Retinal pigment epithelial cell (primary cell): ENCODE measurements around the gene RILPL1.
A peak's percentile ranks its signal among the peaks of the same experiment; 100 is the strongest.
"Not testable (repeated sequence)": the region's sequence is repeated elsewhere in the genome, so short reads cannot be mapped to it uniquely, and the experiment has no call there.

ENCODE experiments used
- DNase-seq: peaks from one replicate; pipeline ENCODE4 v3.0.0-alpha.2; 2010; ENCODE audit warnings: low read depth
- H3K4me3 ChIP-seq: 2 replicates; pipeline ENCODE4 v1.5.1; 2011; ENCODE audit warnings: mild to moderate bottlenecking, low read length, control low read depth, moderate library complexity
- TF ChIP-seq, protein P1 (sequence below): conservative IDR thresholded peaks from 2 replicates; pipeline ENCODE4 v1.5.1; 2011; ENCODE audit warnings: low read depth, low read length, control low read depth, inconsistent platforms

Gene RILPL1

DNA sequence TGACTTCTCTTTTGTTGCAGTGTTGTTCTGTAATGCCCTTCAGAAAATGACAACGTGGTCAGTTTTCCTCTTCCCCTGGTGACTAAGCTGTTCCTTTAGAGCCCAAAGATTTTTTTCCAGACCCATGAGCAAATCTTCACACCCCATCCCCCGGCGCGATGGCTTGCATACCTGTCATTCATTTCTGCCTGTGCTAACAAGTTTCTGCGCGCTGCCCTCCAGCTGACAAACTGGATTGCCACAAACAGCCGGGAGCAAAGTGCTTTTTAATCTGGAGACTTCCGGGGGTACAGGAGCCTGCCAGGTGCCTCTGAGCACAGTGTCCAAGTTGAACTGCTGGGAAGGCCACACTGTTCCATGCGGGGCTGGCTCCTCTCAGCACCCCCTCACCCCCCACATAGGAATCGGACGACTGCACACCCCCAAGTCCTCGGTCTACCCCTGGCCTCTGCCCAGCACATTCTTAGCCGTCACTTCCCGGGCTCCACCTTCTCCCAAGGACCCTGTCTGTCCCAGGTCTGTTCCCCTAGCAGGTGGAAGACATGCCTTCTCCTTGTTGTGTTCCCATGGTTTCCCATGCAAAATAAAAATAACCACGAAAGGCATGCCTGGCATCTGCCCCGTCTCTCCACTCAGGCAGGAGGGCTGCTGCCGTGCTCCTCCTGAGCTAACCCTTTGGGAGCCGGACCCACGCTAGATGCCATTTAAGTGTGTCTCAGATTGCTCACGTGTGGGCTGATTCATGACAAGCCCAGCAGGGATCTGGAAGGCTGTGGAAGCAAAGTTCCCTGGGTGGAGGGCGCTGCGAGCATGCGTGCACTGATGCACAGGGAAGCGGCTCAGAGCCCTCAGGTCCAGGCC lies 14.1 kb downstream of the RILPL1 start:
- DNase-seq: peak; percentile 78
- TF ChIP-seq, protein P1, sequence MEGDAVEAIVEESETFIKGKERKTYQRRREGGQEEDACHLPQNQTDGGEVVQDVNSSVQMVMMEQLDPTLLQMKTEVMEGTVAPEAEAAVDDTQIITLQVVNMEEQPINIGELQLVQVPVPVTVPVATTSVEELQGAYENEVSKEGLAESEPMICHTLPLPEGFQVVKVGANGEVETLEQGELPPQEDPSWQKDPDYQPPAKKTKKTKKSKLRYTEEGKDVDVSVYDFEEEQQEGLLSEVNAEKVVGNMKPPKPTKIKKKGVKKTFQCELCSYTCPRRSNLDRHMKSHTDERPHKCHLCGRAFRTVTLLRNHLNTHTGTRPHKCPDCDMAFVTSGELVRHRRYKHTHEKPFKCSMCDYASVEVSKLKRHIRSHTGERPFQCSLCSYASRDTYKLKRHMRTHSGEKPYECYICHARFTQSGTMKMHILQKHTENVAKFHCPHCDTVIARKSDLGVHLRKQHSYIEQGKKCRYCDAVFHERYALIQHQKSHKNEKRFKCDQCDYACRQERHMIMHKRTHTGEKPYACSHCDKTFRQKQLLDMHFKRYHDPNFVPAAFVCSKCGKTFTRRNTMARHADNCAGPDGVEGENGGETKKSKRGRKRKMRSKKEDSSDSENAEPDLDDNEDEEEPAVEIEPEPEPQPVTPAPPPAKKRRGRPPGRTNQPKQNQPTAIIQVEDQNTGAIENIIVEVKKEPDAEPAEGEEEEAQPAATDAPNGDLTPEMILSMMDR: no peak

DNA sequence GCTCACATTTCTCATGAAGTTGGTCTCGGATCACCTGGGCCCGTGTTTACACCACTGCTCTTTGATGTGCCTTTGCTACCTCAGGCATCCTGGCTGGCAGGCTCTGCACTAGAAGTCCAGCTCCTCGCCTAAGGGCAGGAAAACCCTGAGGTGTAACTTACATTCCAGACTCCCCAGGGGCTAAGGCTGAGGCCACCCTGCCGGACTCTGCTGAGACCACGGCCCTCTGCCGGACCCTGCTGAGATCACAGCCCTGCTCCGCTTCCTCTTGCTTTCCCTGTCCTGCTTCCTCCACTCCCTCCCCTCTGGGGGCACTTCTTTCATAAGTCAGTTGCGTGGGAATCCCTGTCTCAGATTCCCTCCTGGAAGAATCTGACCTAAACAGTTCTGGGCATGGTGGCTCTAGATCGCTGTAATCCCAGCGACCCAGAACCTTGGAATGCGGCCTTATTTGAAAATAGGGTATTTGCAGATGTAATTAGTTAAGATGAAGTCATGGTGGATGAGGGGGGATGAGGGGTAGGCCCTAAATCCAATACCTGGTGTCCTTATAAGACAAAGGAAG lies 17.2 kb downstream of the RILPL1 start:
- DNase-seq: no peak
- no peak overlapping the region for H3K4me3 ChIP-seq
- TF ChIP-seq, protein P1: no peak

More for the DNA sequence above, 14.1 kb downstream of the RILPL1 start:
- H3K4me3 ChIP-seq: peak overlapping the region; percentile 26

DNA sequence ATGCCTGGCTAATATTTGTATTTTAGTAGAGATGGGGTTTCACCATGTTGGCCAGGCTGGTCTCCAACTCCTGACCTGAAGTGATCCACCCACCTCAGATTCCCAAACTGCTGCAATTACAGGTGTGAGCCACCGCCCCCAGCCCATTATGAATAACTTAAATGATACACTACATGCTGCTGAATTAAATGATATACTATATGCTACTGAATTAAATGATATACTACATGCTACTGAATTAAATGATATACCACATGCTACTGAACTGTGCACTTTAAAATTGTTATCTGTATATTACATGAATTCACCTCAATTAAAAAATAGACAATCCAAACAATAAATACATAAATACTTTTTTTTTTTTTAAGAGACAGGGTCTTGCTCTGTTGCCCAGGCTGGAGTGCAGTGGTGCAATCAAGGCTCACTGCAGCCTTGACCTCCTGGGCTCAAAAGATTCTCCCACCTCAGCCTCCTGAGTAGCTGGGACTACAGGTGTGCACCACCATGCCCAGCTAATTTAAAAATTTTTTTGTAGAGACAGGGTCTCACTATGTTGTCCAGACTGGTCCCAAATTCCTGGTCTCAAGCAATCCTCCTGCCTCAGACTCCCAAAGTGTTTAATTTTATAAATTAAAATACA lies 18.8 kb downstream of the RILPL1 start:
- not testable (repeated sequence) for DNase-seq, H3K4me3 ChIP-seq

DNA sequence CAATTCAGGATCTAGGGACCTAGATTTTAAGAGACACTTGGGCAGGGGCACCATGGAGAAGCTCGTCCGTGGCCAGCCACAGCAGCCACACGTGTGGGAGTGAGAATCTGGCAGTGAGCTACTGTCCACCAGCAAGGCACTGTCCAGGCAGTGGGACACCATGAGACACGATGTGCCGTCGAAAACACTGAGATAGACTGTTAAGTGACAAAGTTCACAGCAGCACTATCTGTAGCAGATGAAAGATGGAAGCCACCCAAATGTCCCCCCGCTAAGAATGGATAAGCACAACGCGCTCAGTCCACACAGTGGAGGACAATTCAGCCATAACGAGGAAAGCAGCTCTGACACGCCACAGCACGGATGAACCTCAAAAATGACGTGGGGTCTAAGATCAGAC lies 19.7 kb downstream of the RILPL1 start:
- no peak overlapping the region for H3K4me3 ChIP-seq
- TF ChIP-seq, protein P1: no peak
- DNase-seq: no peak

DNA sequence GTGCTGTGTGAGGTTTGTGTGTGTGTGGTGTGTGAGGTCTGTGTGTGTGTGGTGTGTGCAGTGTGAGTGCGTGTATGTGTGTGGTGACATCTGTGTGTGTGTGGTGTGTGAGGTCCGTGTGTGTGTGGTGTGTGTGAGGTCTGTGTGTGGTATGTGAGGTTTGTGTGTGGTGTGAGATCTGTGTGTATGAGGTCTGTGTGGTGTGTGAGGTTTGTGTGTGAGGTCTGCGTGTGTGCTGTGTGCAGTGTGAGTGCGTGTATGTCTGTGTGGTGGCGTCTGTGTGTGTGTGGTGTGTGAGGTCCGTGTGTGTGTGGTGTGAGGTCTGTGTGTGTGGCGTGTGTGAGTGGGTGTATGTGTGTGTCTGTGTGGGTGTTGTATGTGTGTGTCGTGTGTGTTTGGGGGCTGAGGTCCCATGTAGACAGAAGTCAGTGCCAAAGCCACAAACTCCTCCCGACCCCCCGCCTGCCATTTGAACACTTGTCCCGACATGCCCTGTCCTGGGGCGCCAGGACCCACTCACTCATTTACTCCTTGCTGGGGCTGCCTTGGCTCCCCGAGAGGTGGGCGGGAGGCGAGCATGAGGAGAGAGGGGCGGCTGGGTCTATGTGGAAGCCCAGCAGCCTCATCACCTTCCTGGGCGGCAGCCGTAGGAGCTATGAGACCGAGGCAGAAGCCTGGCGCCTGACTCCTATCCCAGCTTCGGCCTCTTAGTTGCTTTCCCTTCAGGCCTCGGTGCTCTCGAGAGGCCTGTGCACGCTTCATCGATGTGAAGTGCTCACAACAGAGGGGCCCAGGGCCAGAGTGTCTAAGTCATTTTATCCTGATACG lies 20.5 kb downstream of the RILPL1 start:
- no peak overlapping the region for H3K4me3 ChIP-seq
- TF ChIP-seq, protein P1: no peak
- DNase-seq: no peak

DNA sequence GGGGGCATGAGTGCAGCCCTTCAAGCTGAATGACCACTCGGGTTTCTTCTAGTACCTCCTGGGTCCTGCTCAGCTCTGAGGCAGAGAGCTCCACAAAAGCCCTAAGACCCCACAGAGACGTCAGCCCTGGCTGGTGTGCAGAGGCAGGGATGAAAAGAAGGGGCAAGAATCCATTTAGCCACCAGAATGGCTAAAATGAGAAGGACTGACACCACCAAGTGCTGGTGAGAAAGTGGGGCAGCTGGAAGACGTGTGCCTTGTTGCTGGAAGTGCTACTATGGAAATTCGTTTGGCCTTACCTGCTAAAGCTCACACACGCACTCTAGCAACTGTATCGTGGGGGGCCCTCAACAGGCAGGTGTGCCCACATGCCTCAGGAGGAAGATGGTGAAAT lies 26.7 kb downstream of the RILPL1 start:
- DNase-seq: no peak
- no peak overlapping the region for H3K4me3 ChIP-seq
- TF ChIP-seq, protein P1: no peak
